Endothelial cell of umbilical vein (primary cell): ENCODE results near the gene MTCH1.

ENCODE experiments used
- EZH2 ChIP-seq: IDR thresholded peaks from 2 replicates; pipeline ENCODE4 v1.6.1; 2012; ENCODE audit warnings: borderline replicate concordance, low read depth, mild to moderate bottlenecking, moderate library complexity, low read length, inconsistent platforms; ENCODE audit not compliant: severe bottlenecking
- JUN ChIP-seq: IDR thresholded peaks from 2 replicates; pipeline ENCODE4 v1.6.1; 2011; ENCODE audit warnings: borderline replicate concordance, low read depth; ENCODE audit not compliant: insufficient read length, insufficient read depth
- POLR2A ChIP-seq: IDR thresholded peaks from 2 replicates; pipeline ENCODE4 v1.6.1; 2012; ENCODE audit warnings: low read depth, mild to moderate bottlenecking, control low read depth, low read length
- POLR2AphosphoS5 ChIP-seq: IDR thresholded peaks from 2 replicates; pipeline ENCODE4 v1.6.1; 2012; ENCODE audit warnings: low read depth, mild to moderate bottlenecking, control low read depth, low read length, moderate library complexity; ENCODE audit not compliant: insufficient read depth
- TF ChIP-seq, protein P1 (sequence below), 2 donors: IDR thresholded peaks; 1 replicate in 1 of 2; 2 replicates in 1 of 2; pipeline ENCODE4 v1.5.1; 2011; ENCODE audit warnings: low read length in 2 of 2, mild to moderate bottlenecking in 2 of 2, moderate library complexity in 2 of 2, control low read depth in 1 of 2, inconsistent platforms in 1 of 2, low read depth in 1 of 2; ENCODE audit not compliant: insufficient read depth in 1 of 2; ENCODE audit errors: extremely low read depth in 1 of 2
- TF ChIP-seq, protein P2 (sequence below): IDR thresholded peaks from 2 replicates; pipeline ENCODE4 v1.6.1; 2011; ENCODE audit not compliant: insufficient read depth, insufficient read length

DNA sequence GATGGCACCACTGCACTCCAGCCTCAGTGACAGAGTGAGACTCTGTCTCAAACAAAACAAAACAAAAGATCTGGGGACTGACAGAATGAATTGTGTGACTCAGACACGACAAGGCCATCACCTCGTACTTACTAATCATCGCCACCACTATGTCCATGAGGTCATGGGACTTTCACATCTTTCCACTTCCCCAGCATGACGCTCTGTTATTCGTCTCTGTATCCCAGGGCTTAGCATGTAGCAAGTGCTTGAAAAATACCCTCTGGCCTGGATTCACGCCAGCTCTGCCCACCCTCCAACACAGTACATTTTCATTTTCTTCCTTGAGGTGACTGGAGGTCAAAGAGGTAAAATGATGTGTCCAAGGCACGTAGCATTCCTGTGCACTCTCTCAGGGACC lies 47.3 kb upstream of the MTCH1 start:
- TF ChIP-seq, protein P1, sequence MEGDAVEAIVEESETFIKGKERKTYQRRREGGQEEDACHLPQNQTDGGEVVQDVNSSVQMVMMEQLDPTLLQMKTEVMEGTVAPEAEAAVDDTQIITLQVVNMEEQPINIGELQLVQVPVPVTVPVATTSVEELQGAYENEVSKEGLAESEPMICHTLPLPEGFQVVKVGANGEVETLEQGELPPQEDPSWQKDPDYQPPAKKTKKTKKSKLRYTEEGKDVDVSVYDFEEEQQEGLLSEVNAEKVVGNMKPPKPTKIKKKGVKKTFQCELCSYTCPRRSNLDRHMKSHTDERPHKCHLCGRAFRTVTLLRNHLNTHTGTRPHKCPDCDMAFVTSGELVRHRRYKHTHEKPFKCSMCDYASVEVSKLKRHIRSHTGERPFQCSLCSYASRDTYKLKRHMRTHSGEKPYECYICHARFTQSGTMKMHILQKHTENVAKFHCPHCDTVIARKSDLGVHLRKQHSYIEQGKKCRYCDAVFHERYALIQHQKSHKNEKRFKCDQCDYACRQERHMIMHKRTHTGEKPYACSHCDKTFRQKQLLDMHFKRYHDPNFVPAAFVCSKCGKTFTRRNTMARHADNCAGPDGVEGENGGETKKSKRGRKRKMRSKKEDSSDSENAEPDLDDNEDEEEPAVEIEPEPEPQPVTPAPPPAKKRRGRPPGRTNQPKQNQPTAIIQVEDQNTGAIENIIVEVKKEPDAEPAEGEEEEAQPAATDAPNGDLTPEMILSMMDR (IDR thresholded peaks at IDR 0.05; ENCODE audit: extremely low read depth in 1 of 2, insufficient read depth in 1 of 2, low read depth in 1 of 2, low read length in 2 of 2): no peak
- no peak for TF ChIP-seq EZH2
- no peak for TF ChIP-seq JUN
- no peak for TF ChIP-seq POLR2AphosphoS5
- TF ChIP-seq POLR2A: no peak
- TF ChIP-seq, protein P2, sequence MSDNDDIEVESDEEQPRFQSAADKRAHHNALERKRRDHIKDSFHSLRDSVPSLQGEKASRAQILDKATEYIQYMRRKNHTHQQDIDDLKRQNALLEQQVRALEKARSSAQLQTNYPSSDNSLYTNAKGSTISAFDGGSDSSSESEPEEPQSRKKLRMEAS: no peak
